Measurements from ENCODE around the gene RAB3A. TPM values are rescaled to one million over a fixed set of nuclear protein-coding genes. Genes with fewer than 3 reads are reported as not detected.

RAB3A gene
- total RNA-seq: 0.53 and 1.0 TPM in 2 replicates

- no peaks in the 10 kb centered on the region for H3K27me3 ChIP-seq (ENCODE audit: control insufficient read depth, insufficient read depth, low read length)
- DNase-seq (ENCODE audit: low read depth): peak; percentile 99
- no peak for TF ChIP-seq CTCF (IDR thresholded peaks at IDR 0.05; ENCODE audit: insufficient read depth, low read length, severe bottlenecking)
- FAIRE-seq: no peak
- H3K36me3 ChIP-seq (ENCODE audit: control insufficient read depth, insufficient read depth, low read length): no peaks in the 10 kb centered on the region
- peak within 1 kb of the TSS; percentile 67 for H3K4me3 ChIP-seq (ENCODE audit: low read depth, low read length)
Measured at GRCh38 chr19:18203863-18204393, at the start of gene RAB3A. Gene RAB3A, minus strand, starts transcription at chr19:18204042. Its CDS starts 1,302 bp downstream, at chr19:18202740.

GRCh38 chr19:18253130-18253529, 49.3 kb upstream of the RAB3A start:
- Histone ChIP-seq H3K36me3 (ENCODE audit: control insufficient read depth, insufficient read depth, low read length) (no peaks in the 10 kb centered on the region), H3K27me3 (ENCODE audit: control insufficient read depth, insufficient read depth, low read length) (no peaks in the 10 kb centered on the region), H3K4me3 (ENCODE audit: low read depth, low read length) (no peak overlapping the region)
- TF ChIP-seq CTCF (IDR thresholded peaks at IDR 0.05; ENCODE audit: insufficient read depth, low read length, severe bottlenecking): no peak
- no peak for DNase-seq (ENCODE audit: low read depth)
- no peak for FAIRE-seq

- Histone ChIP-seq H3K36me3 (ENCODE audit: control insufficient read depth, insufficient read depth, low read length) (no peaks in the 10 kb centered on the region), H3K4me3 (ENCODE audit: low read depth, low read length) (no peak overlapping the region), H3K27me3 (ENCODE audit: control insufficient read depth, insufficient read depth, low read length) (no peaks in the 10 kb centered on the region)
- DNase-seq (ENCODE audit: low read depth): no peak
- FAIRE-seq: no peak
- no peak for TF ChIP-seq CTCF (IDR thresholded peaks at IDR 0.05; ENCODE audit: insufficient read depth, low read length, severe bottlenecking)
Measured at GRCh38 chr19:18252370-18252717, 48.5 kb upstream of the RAB3A start.

GRCh38 chr19:18251587-18252369, 47.9 kb upstream of the RAB3A start:
- DNase-seq (ENCODE audit: low read depth): peak; percentile 59

GRCh38 chr19:18249834-18250233, 46.0 kb upstream of the RAB3A start:
- DNase-seq (ENCODE audit: low read depth): no peak
- no peak for TF ChIP-seq CTCF (IDR thresholded peaks at IDR 0.05; ENCODE audit: insufficient read depth, low read length, severe bottlenecking)
- Histone ChIP-seq H3K27me3 (ENCODE audit: control insufficient read depth, insufficient read depth, low read length) (no peaks in the 10 kb centered on the region), H3K36me3 (ENCODE audit: control insufficient read depth, insufficient read depth, low read length) (no peaks in the 10 kb centered on the region), H3K4me3 (ENCODE audit: low read depth, low read length) (no peak overlapping the region)
- FAIRE-seq: no peak

More at GRCh38 chr19:18251587-18252369, 47.9 kb upstream of the RAB3A start:
- Histone ChIP-seq H3K36me3 (ENCODE audit: control insufficient read depth, insufficient read depth, low read length) (no peaks in the 10 kb centered on the region), H3K27me3 (ENCODE audit: control insufficient read depth, insufficient read depth, low read length) (no peaks in the 10 kb centered on the region), H3K4me3 (ENCODE audit: low read depth, low read length) (no peak overlapping the region)
- TF ChIP-seq CTCF (IDR thresholded peaks at IDR 0.05; ENCODE audit: insufficient read depth, low read length, severe bottlenecking): peak; percentile 95
- FAIRE-seq: no peak

Measured in bronchial epithelial cell (primary cell).